Neural cell (in vitro differentiated cells): ENCODE measurements around the gene OCIAD2.
"Not testable (repeated sequence)": the region's sequence is repeated elsewhere in the genome, so short reads cannot be mapped to it uniquely, and the experiment has no call there.

Source experiments
- EZH2 ChIP-seq: fragments of 200-600, 300-800 bp; shearing (Covaris generic), sonication (generic); IDR thresholded peaks from 2 replicates; pipeline ENCODE4 v1.6.1; 2014; ENCODE audit warnings: antibody characterized with exemption, low read length, borderline replicate concordance, mild to moderate bottlenecking; ENCODE audit not compliant: insufficient read depth, poor library complexity, severe bottlenecking
- POLR2AphosphoS5 ChIP-seq: IDR thresholded peaks from 2 replicates; pipeline ENCODE4 v1.6.1; 2012
- TAF1 ChIP-seq: IDR thresholded peaks from 2 replicates; pipeline ENCODE4 v1.6.1; 2012; ENCODE audit warnings: low read depth
- TF ChIP-seq, protein P1 (sequence below): fragments of 450-650 bp; IDR thresholded peaks from 2 replicates; pipeline ENCODE4 v1.5.1; 2014; ENCODE audit warnings: antibody characterized with exemption, mild to moderate bottlenecking, moderate library complexity; ENCODE audit not compliant: poor library complexity, severe bottlenecking
- TF ChIP-seq, protein P2 (sequence below): IDR thresholded peaks from 2 replicates; pipeline ENCODE4 v1.6.1; 2012; ENCODE audit warnings: borderline replicate concordance

DNA sequence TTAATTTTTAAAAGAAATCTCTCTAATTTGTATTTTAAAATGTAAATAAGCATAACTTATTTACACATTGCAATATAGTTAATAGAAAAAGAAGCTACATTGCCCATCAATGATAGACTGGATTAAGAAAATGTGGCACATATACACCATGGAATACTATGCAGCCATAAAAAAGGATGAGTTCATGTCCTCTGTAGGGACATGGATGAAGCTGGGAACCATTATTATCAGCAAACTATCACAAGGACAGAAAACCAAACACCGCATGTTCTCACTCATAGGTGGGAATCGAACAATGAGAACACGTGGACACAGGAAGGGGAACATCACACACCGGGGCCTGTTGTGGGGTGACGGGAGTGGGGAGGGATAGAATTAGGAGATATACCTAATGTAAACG, 57.8 kb downstream of the OCIAD2 start:
- TF ChIP-seq, protein P1, sequence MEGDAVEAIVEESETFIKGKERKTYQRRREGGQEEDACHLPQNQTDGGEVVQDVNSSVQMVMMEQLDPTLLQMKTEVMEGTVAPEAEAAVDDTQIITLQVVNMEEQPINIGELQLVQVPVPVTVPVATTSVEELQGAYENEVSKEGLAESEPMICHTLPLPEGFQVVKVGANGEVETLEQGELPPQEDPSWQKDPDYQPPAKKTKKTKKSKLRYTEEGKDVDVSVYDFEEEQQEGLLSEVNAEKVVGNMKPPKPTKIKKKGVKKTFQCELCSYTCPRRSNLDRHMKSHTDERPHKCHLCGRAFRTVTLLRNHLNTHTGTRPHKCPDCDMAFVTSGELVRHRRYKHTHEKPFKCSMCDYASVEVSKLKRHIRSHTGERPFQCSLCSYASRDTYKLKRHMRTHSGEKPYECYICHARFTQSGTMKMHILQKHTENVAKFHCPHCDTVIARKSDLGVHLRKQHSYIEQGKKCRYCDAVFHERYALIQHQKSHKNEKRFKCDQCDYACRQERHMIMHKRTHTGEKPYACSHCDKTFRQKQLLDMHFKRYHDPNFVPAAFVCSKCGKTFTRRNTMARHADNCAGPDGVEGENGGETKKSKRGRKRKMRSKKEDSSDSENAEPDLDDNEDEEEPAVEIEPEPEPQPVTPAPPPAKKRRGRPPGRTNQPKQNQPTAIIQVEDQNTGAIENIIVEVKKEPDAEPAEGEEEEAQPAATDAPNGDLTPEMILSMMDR, result not testable (repeated sequence)
- TF ChIP-seq POLR2AphosphoS5, EZH2, TAF1: not testable (repeated sequence)
- TF ChIP-seq, protein P2, sequence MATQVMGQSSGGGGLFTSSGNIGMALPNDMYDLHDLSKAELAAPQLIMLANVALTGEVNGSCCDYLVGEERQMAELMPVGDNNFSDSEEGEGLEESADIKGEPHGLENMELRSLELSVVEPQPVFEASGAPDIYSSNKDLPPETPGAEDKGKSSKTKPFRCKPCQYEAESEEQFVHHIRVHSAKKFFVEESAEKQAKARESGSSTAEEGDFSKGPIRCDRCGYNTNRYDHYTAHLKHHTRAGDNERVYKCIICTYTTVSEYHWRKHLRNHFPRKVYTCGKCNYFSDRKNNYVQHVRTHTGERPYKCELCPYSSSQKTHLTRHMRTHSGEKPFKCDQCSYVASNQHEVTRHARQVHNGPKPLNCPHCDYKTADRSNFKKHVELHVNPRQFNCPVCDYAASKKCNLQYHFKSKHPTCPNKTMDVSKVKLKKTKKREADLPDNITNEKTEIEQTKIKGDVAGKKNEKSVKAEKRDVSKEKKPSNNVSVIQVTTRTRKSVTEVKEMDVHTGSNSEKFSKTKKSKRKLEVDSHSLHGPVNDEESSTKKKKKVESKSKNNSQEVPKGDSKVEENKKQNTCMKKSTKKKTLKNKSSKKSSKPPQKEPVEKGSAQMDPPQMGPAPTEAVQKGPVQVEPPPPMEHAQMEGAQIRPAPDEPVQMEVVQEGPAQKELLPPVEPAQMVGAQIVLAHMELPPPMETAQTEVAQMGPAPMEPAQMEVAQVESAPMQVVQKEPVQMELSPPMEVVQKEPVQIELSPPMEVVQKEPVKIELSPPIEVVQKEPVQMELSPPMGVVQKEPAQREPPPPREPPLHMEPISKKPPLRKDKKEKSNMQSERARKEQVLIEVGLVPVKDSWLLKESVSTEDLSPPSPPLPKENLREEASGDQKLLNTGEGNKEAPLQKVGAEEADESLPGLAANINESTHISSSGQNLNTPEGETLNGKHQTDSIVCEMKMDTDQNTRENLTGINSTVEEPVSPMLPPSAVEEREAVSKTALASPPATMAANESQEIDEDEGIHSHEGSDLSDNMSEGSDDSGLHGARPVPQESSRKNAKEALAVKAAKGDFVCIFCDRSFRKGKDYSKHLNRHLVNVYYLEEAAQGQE, result not testable (repeated sequence)
